Thyroid gland (tissue), 4 donors: Measurements from ENCODE around the gene BACE1-AS. TPM values are rescaled to one million over a fixed set of nuclear protein-coding genes. Genes with fewer than 3 reads are reported as not detected.
"Not testable (repeated sequence)": the region's sequence is repeated elsewhere in the genome, so short reads cannot be mapped to it uniquely, and the experiment has no call there.

Source experiments
- DNase-seq, 2 donors: peaks; one replicate each; pipeline ENCODE4 v3.0.0-alpha.2; 2019
- H3K27ac ChIP-seq, 3 donors: fragments of 200-600 bp; sonication (generic); 1 replicate in 2 of 3; 2 replicates in 1 of 3; pipeline ENCODE4 v1.5.1; 2016 to 2019; ENCODE audit warnings: mild to moderate bottlenecking in 1 of 3, moderate library complexity in 1 of 3
- H3K27me3 ChIP-seq: fragments of 200-600 bp; sonication (generic); one replicate; pipeline ENCODE4 v1.5.1; 2019
- H3K36me3 ChIP-seq, 2 donors: fragments of 200-600 bp; sonication (generic); one replicate each; pipeline ENCODE4 v1.5.1; 2016 to 2019
- H3K4me1 ChIP-seq, 2 donors: fragments of 200-600 bp; sonication (generic); one replicate each; pipeline ENCODE4 v1.5.1; 2017 to 2019
- H3K4me3 ChIP-seq, 3 donors: fragments of 200-600 bp; sonication (generic); replicated peaks in 1 of 3; 1 replicate in 2 of 3; 2 replicates in 1 of 3; pipeline ENCODE4 v1.5.1; 2016; ENCODE audit warnings: mild to moderate bottlenecking in 1 of 3
- H3K9me3 ChIP-seq: fragments of 200-600 bp; sonication (generic); one replicate; pipeline ENCODE4 v1.5.1; 2017
- POLR2A ChIP-seq, 2 donors: fragments of 450-650 bp; IDR thresholded peaks; one replicate each; pipeline ENCODE4 v1.6.1; 2017; ENCODE audit warnings: antibody characterized with exemption in 2 of 2, mild to moderate bottlenecking in 2 of 2, moderate library complexity in 1 of 2
- WGBS, 2 donors: methylation state at CpG; one replicate each; pipeline ENCODE4 v1.1.5; 2017; 5-methylcytosine and 5-hydroxymethylcytosine counted together
- intact Hi-C: fragments of 100-400 bp; cut with DNase I; formaldehyde crosslinking; loops from one replicate; pipeline ENCODE4 v1.15.1; 2023
- total RNA-seq, 4 donors: library from RNA; depleted of rRNA; stranded (reverse); fragments of >200 nt; gene quantifications; one replicate each; pipeline ENCODE4 v1.2.3, GENCODE V29; 2016
- TF ChIP-seq, protein P1 (sequence below), 6 experiments: fragments of 200-600 bp in 3 of 6; fragments of 450-650 bp in 3 of 6; sonication (generic) in 3 of 6; IDR thresholded peaks; one replicate each; pipeline ENCODE4 v1.5.1; 2016 to 2019; ENCODE audit warnings: antibody characterized with exemption in 6 of 6, mild to moderate bottlenecking in 2 of 6, inconsistent platforms in 1 of 6, moderate library complexity in 1 of 6

The BACE1-AS gene
- total RNA-seq, 4 donors from 2014 or later = 7.4 to 12.9 (median 8.8) TPM

DNA sequence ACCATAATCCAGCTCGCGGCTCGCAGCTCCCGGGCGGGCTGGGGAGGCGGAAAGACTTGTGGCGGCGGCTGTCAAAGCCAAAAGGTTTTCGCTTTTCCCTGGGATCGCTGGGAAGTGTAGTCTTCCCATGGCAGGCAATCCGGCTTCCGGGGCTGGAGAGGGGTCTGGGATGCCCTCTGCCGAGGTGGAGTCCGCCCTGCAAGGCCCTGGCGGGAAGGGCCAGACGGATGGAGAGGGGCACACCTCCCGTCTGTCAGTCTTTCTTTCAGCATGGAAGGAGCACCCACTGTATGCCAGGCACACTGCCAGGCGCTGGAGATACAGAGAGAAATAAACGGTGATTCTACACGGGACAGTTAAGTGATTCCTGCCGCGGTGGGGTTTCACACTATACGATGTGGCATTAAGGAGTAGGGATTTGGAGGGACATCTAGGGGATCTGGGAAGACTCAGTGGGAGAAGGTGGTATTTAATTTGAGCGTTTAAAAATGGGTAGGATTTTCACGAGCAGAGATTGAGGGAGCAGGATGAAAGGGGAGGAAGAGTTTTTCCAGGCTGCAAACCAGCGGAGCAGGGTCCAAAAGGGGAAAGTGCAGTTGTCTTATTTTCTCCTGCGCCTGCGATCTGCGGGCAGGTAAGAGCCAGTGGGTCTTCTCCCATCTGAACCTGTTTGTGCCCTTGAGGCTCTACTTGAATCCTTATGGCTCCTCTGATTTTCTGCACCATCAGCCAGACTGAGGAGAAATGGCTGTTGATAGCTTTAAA lies 25.2 kb downstream of the BACE1-AS start, which contains the start of gene BACE1:
Gene BACE1, minus strand, starts transcription at position 60 of the 765 bp plus-strand sequence. CDS start 461 bp downstream, outside the sequence.
- Histone ChIP-seq H3K36me3 (no peaks in the 10 kb centered on the region), H3K27me3 (no peaks in the 10 kb centered on the region), H3K4me1 (peaks cover 4 to 15% of the 10 kb centered on the region in 2 donors), H3K9me3 (no peaks in the 10 kb centered on the region), H3K4me3 (peak within 1 kb of the TSS; percentile 4 to 88 (median 58)), H3K27ac (peak within 1 kb of the TSS in 1 of 3 donors; percentile 56)
- 11 to 14% methylated on average over 21 to 28 of the region's 29 CpGs for WGBS, 2 donors
- intact Hi-C loops = no loop called here
- TF ChIP-seq, protein P1, sequence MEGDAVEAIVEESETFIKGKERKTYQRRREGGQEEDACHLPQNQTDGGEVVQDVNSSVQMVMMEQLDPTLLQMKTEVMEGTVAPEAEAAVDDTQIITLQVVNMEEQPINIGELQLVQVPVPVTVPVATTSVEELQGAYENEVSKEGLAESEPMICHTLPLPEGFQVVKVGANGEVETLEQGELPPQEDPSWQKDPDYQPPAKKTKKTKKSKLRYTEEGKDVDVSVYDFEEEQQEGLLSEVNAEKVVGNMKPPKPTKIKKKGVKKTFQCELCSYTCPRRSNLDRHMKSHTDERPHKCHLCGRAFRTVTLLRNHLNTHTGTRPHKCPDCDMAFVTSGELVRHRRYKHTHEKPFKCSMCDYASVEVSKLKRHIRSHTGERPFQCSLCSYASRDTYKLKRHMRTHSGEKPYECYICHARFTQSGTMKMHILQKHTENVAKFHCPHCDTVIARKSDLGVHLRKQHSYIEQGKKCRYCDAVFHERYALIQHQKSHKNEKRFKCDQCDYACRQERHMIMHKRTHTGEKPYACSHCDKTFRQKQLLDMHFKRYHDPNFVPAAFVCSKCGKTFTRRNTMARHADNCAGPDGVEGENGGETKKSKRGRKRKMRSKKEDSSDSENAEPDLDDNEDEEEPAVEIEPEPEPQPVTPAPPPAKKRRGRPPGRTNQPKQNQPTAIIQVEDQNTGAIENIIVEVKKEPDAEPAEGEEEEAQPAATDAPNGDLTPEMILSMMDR (IDR thresholded peaks at IDR 0.05) = peak in 3 of 6 experiments; percentile 10 to 45 (median 35)
- peak in 1 of 2 donors; percentile 69 for TF ChIP-seq POLR2A (IDR thresholded peaks at IDR 0.05)
- DNase-seq = peak; percentile 77 to 79

DNA sequence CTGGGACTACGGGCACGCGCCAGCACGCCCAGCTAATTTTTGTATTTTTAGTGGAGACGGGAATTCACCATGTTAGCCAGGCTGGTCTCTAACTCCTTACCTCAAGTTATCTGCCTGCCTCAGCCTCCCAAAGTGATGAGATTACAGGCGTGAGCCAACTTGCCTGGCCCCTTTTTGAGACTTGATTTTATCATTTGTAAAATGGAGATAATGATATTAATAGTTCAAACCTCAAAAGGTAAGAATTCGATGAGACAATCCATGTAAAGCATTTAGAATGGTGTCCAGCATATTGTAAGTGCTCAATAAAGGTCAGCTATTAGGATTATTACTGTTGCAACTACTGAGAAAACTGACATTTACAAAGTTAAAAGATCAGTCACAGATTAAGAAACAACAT lies 27.6 kb downstream of the BACE1-AS start:
- no peak for DNase-seq
- peaks cover 4 to 15% of the 10 kb centered on the region in 2 donors for H3K4me1 ChIP-seq
- WGBS, 2 donors = 89 to 93% methylated on average over 7 of the region's 7 CpGs
- H3K27ac ChIP-seq = no peak overlapping the region
- no peaks in the 10 kb centered on the region for H3K36me3 ChIP-seq
- no peak overlapping the region for H3K4me3 ChIP-seq
- H3K27me3 ChIP-seq = no peaks in the 10 kb centered on the region
- H3K9me3 ChIP-seq = no peaks in the 10 kb centered on the region
- intact Hi-C loops = no loop called here
- TF ChIP-seq POLR2A (IDR thresholded peaks at IDR 0.05) = no peak
- TF ChIP-seq, protein P1 (IDR thresholded peaks at IDR 0.05) = no peak

- no peak for DNase-seq
- no peak overlapping the region for H3K27ac ChIP-seq
- no peaks in the 10 kb centered on the region for H3K36me3 ChIP-seq
- no peak overlapping the region for H3K4me3 ChIP-seq
- TF ChIP-seq POLR2A (IDR thresholded peaks at IDR 0.05) = no peak
- TF ChIP-seq, protein P1 (IDR thresholded peaks at IDR 0.05) = no peak
- no peaks in the 10 kb centered on the region for H3K27me3 ChIP-seq
- H3K4me1 ChIP-seq = peaks cover 4 to 15% of the 10 kb centered on the region in 2 donors
- intact Hi-C loops = no loop called here
- 87 to 88% methylated on average over 5 of the region's 5 CpGs for WGBS, 2 donors
- no peaks in the 10 kb centered on the region for H3K9me3 ChIP-seq
Observed at GRCh38 chr11:117319214-117319840, 28.2 kb downstream of the BACE1-AS start.

- H3K27me3 ChIP-seq, DNase-seq, H3K36me3 ChIP-seq, intact Hi-C loops, H3K9me3 ChIP-seq: not testable (repeated sequence)
- H3K4me1 ChIP-seq = peaks cover 9 to 13% of the 10 kb centered on the region in 2 donors
- peak overlapping the region in 1 of 3 donors; percentile 88 for H3K27ac ChIP-seq
- 21 to 26% methylated on average over 5 of the region's 5 CpGs for WGBS, 2 donors
- peak overlapping the region in 1 of 3 donors; percentile 55 for H3K4me3 ChIP-seq
Observed at GRCh38 chr11:117327255-117327566, 36.1 kb downstream of the BACE1-AS start.

GRCh38 chr11:117327567-117328374 lies 36.6 kb downstream of the BACE1-AS start, which contains the start of gene CEP164:
Gene CEP164, plus strand, starts transcription at chr11:117327854. Its CDS starts 10,733 bp downstream, at chr11:117338587.
- DNase-seq = peak; percentile 97
- no peaks in the 10 kb centered on the region for H3K27me3 ChIP-seq
- TF ChIP-seq, protein P1 (IDR thresholded peaks at IDR 0.05) = no peak
- TF ChIP-seq POLR2A (IDR thresholded peaks at IDR 0.05) = peak in 1 of 2 donors; percentile 65
- H3K9me3 ChIP-seq = no peaks in the 10 kb centered on the region
- H3K36me3 ChIP-seq = no peaks in the 10 kb centered on the region
- H3K4me3 ChIP-seq = peak within 1 kb of the TSS; percentile 38 to 76 (median 55)
- H3K4me1 ChIP-seq = peaks cover 9 to 13% of the 10 kb centered on the region in 2 donors
- intact Hi-C loops = no loop called here
- H3K27ac ChIP-seq = peak within 1 kb of the TSS; percentile 75 to 88 (median 78)
- 0 to 1% methylated on average over 55 to 56 of the region's 64 CpGs for WGBS, 2 donors
